ENCODE measurements around the gene GLRX3.

DNA sequence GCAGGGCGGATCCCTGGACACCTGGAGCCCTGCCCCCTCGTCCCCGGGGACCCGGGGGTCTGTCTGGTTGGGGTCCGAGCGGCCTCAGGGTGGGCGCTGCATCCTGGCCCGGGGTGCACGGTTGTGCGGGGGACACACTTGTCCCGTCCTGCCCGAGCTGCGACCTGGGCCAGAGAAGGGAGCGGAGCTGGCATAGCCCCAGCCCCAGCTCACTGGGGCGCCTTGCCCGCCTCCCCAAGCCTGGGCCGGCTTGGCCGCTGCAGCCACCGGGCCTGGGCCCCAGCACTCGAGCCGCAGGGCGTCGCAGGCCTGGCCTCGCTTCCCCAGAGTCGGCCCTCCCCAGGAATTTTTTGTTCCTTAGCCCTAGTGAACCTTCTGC lies 54.5 kb downstream of the GLRX3 start:
- TF ChIP-seq EZH2phosphoT487 (IDR thresholded peaks at IDR 0.05; ENCODE audit: insufficient read depth, low read depth) (no peak), EZH2 (IDR thresholded peaks at IDR 0.05; ENCODE audit: insufficient read depth, poor library complexity, severe bottlenecking) (no peak)

All from GM23248 (cell line).